GM23248 (cell line): ENCODE results near the gene EPHA7. TPM values are rescaled to one million over a fixed set of nuclear protein-coding genes. Genes with fewer than 3 reads are reported as not detected.

Experiments
- DNase-seq: peaks from one replicate; pipeline ENCODE4 v3.0.0-alpha.2; 2015
- H2AFZ ChIP-seq: fragments of 200-600 bp; sonication (generic); 2 replicates; pipeline ENCODE4 v1.6.1; 2016; ENCODE audit warnings: antibody characterized with exemption
- H3F3A ChIP-seq: fragments of 200-600 bp; sonication (generic); 2 replicates; pipeline ENCODE4 v1.6.1; 2016; ENCODE audit warnings: mild to moderate bottlenecking, antibody characterized with exemption, mixed run types; ENCODE audit not compliant: insufficient read depth
- H3K27ac ChIP-seq: fragments of 200-600 bp; sonication (generic); 2 replicates; pipeline ENCODE4 v1.5.1; 2016; ENCODE audit warnings: mild to moderate bottlenecking
- H3K27me3 ChIP-seq: fragments of 200-600 bp; sonication (generic); replicated peaks from 2 replicates; pipeline ENCODE4 v1.6.1; 2016; ENCODE audit warnings: mild to moderate bottlenecking; ENCODE audit not compliant: insufficient read depth
- H3K36me3 ChIP-seq: fragments of 200-600 bp; sonication (generic); 2 replicates; pipeline ENCODE4 v1.6.1; 2016; ENCODE audit warnings: low read depth, mild to moderate bottlenecking
- H3K4me1 ChIP-seq: fragments of 200-600 bp; sonication (generic); 2 replicates; pipeline ENCODE4 v1.6.1; 2016; ENCODE audit warnings: mild to moderate bottlenecking; ENCODE audit not compliant: insufficient read depth
- H3K4me2 ChIP-seq: fragments of 200-600 bp; sonication (generic); one replicate; pipeline ENCODE4 v1.6.1; 2016; ENCODE audit warnings: mild to moderate bottlenecking; ENCODE audit not compliant: unreplicated experiment
- H3K4me3 ChIP-seq: fragments of 200-600 bp; sonication (generic); 2 replicates; pipeline ENCODE4 v1.5.1; 2016; ENCODE audit warnings: mild to moderate bottlenecking
- H3K79me2 ChIP-seq: fragments of 200-600 bp; sonication (generic); 2 replicates; pipeline ENCODE4 v1.6.1; 2016; ENCODE audit warnings: mild to moderate bottlenecking; ENCODE audit not compliant: insufficient read depth
- H3K9ac ChIP-seq: fragments of 200-600 bp; sonication (generic); 2 replicates; pipeline ENCODE4 v1.6.1; 2016; ENCODE audit warnings: mild to moderate bottlenecking
- H3K9me2 ChIP-seq: fragments of 200-600 bp; sonication (generic); 2 replicates; pipeline ENCODE4 v1.6.1; 2016; ENCODE audit warnings: mixed run types, mild to moderate bottlenecking, moderate library complexity; ENCODE audit not compliant: insufficient read depth
- H3K9me3 ChIP-seq: fragments of 200-600 bp; sonication (generic); one replicate; pipeline ENCODE4 v1.6.1; 2017; ENCODE audit warnings: low read depth
- H4K20me1 ChIP-seq: fragments of 200-600 bp; sonication (generic); 2 replicates; pipeline ENCODE4 v1.6.0; 2016; ENCODE audit not compliant: insufficient read depth
- EZH2 ChIP-seq: fragments of 200-600 bp; sonication (generic); IDR thresholded peaks from 2 replicates; pipeline ENCODE4 v1.6.1; 2018; ENCODE audit warnings: antibody characterized with exemption, mild to moderate bottlenecking; ENCODE audit not compliant: insufficient read depth, poor library complexity, severe bottlenecking
- EZH2phosphoT487 ChIP-seq: fragments of 200-600 bp; sonication (generic); IDR thresholded peaks from 2 replicates; pipeline ENCODE4 v1.6.1; 2018; ENCODE audit warnings: antibody characterized with exemption, moderate library complexity, mild to moderate bottlenecking, low read depth; ENCODE audit not compliant: insufficient read depth
- WGBS, 2 experiments: methylation state at CpG; one replicate each; pipeline ENCODE4 v1.1.6; 2015 to 2017; ENCODE audit warnings: low lambda C conversion rate in 2 of 2, low coverage in 1 of 2; ENCODE audit errors: missing lambda C conversion rate in 2 of 2; 5-methylcytosine and 5-hydroxymethylcytosine counted together
- in situ Hi-C: fragments of 300-500 bp; cut with MboI; formaldehyde crosslinking; loops from 2 replicates; pipeline ENCODE4 v1.15.0; 2020
- polyA plus RNA-seq: library from polyadenylated mRNA; unstranded; fragments of >200 nt; fragmentation: Nextera tagmentation; extraction: Ambion mirVana; gene quantifications from 2 replicates; pipeline ENCODE4 v1.2.1, GENCODE V29; 2016
- total RNA-seq: library from RNA; depleted of rRNA; stranded (reverse); fragments of >200 nt; shearing (Covaris generic); gene quantifications from 2 replicates; pipeline ENCODE4 v1.2.3, GENCODE V29; 2014

Gene EPHA7
- total and polyA plus RNA-seq, 2 experiments from 2014 or later: not detected

- Histone ChIP-seq H3K4me1 (no peaks in the 10 kb centered on the region), H2AFZ (no peak overlapping the region), H3K9me2 (no peaks in the 10 kb centered on the region), H3K9me3 (no peaks in the 10 kb centered on the region), H3K4me3 (no peak overlapping the region), H3K4me2 (no peak overlapping the region), H4K20me1 (no peaks in the 10 kb centered on the region), H3K27ac (no peak overlapping the region), H3K27me3 (no peaks in the 10 kb centered on the region), H3K79me2 (no peaks in the 10 kb centered on the region), H3F3A (no peaks in the 10 kb centered on the region), H3K9ac (no peak overlapping the region), H3K36me3 (no peaks in the 10 kb centered on the region)
- 0% methylated on average over 1 of the region's 1 CpG for WGBS, 2 experiments
- TF ChIP-seq EZH2phosphoT487 (no peak), EZH2 (no peak)
- no peak for DNase-seq
- in situ Hi-C loops: no loop called here
Measured at GRCh38 chr6:93398723-93399122, 20.6 kb downstream of the EPHA7 start.

GRCh38 chr6:93394471-93394870 lies 24.9 kb downstream of the EPHA7 start:
- 36 to 40% methylated on average over 2 of the region's 2 CpGs for WGBS, 2 experiments
- Histone ChIP-seq H3K36me3 (no peaks in the 10 kb centered on the region), H4K20me1 (no peaks in the 10 kb centered on the region), H3K27me3 (no peaks in the 10 kb centered on the region), H3K9ac (no peak overlapping the region), H3K79me2 (no peaks in the 10 kb centered on the region), H3K4me3 (no peak overlapping the region), H3K4me1 (no peaks in the 10 kb centered on the region), H3F3A (no peaks in the 10 kb centered on the region), H3K9me2 (no peaks in the 10 kb centered on the region), H2AFZ (no peak overlapping the region), H3K9me3 (no peaks in the 10 kb centered on the region), H3K27ac (no peak overlapping the region), H3K4me2 (no peak overlapping the region)
- DNase-seq: no peak
- TF ChIP-seq EZH2phosphoT487 (no peak), EZH2 (no peak)
- in situ Hi-C loops: no loop called here

GRCh38 chr6:93393554-93394074 lies 25.7 kb downstream of the EPHA7 start:
- 8 to 10% methylated on average over 3 of the region's 3 CpGs for WGBS, 2 experiments
- no peaks in the 10 kb centered on the region for H3K79me2 ChIP-seq
- no peaks in the 10 kb centered on the region for H3K9me3 ChIP-seq
- no peaks in the 10 kb centered on the region for H4K20me1 ChIP-seq
- no peak overlapping the region for H3K27ac ChIP-seq
- no peaks in the 10 kb centered on the region for H3K4me1 ChIP-seq
- no peaks in the 10 kb centered on the region for H3K36me3 ChIP-seq
- TF ChIP-seq EZH2phosphoT487 (no peak), EZH2 (no peak)
- no peaks in the 10 kb centered on the region for H3F3A ChIP-seq
- no peaks in the 10 kb centered on the region for H3K9me2 ChIP-seq
- H3K27me3 ChIP-seq: no peaks in the 10 kb centered on the region
- in situ Hi-C loops: no loop called here
- no peak overlapping the region for H3K9ac ChIP-seq
- no peak overlapping the region for H3K4me3 ChIP-seq
- DNase-seq: no peak
- H2AFZ ChIP-seq: no peak overlapping the region
- no peak overlapping the region for H3K4me2 ChIP-seq

GRCh38 chr6:93392797-93393196 lies 26.6 kb downstream of the EPHA7 start:
- Histone ChIP-seq H3K9me3 (no peaks in the 10 kb centered on the region), H2AFZ (no peak overlapping the region), H3F3A (no peaks in the 10 kb centered on the region), H3K4me3 (no peak overlapping the region), H3K27ac (no peak overlapping the region), H3K9me2 (no peaks in the 10 kb centered on the region), H3K4me1 (no peaks in the 10 kb centered on the region), H3K27me3 (no peaks in the 10 kb centered on the region), H3K9ac (no peak overlapping the region), H4K20me1 (no peaks in the 10 kb centered on the region), H3K79me2 (no peaks in the 10 kb centered on the region), H3K36me3 (no peaks in the 10 kb centered on the region), H3K4me2 (no peak overlapping the region)
- TF ChIP-seq EZH2phosphoT487 (no peak), EZH2 (no peak)
- no peak for DNase-seq
- in situ Hi-C loops: no loop called here
- WGBS, 2 experiments: 3 to 4% methylated on average over 1 of the region's 1 CpG

- no peak overlapping the region for H3K27ac ChIP-seq
- H3K4me1 ChIP-seq: no peaks in the 10 kb centered on the region
- in situ Hi-C loops: no loop called here
- H3K27me3 ChIP-seq: no peaks in the 10 kb centered on the region
- H3F3A ChIP-seq: no peaks in the 10 kb centered on the region
- H4K20me1 ChIP-seq: no peaks in the 10 kb centered on the region
- no peak for DNase-seq
- no peak for TF ChIP-seq EZH2
- no peak for TF ChIP-seq EZH2phosphoT487
- H3K4me3 ChIP-seq: no peak overlapping the region
- H2AFZ ChIP-seq: no peak overlapping the region
- no peaks in the 10 kb centered on the region for H3K9me2 ChIP-seq
- H3K4me2 ChIP-seq: no peak overlapping the region
- no peaks in the 10 kb centered on the region for H3K9me3 ChIP-seq
- WGBS, 2 experiments: 22% methylated on average over 5 of the region's 5 CpGs
- H3K36me3 ChIP-seq: no peaks in the 10 kb centered on the region
- no peaks in the 10 kb centered on the region for H3K79me2 ChIP-seq
- H3K9ac ChIP-seq: no peak overlapping the region
Measured at GRCh38 chr6:93391965-93392364, 27.4 kb downstream of the EPHA7 start.
